ENCODE results near the gene KLF17. TPM values are rescaled to one million over a fixed set of nuclear protein-coding genes. Genes with fewer than 3 reads are reported as not detected.

Gene KLF17, protein sequence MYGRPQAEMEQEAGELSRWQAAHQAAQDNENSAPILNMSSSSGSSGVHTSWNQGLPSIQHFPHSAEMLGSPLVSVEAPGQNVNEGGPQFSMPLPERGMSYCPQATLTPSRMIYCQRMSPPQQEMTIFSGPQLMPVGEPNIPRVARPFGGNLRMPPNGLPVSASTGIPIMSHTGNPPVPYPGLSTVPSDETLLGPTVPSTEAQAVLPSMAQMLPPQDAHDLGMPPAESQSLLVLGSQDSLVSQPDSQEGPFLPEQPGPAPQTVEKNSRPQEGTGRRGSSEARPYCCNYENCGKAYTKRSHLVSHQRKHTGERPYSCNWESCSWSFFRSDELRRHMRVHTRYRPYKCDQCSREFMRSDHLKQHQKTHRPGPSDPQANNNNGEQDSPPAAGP
- total RNA-seq (2022; extraction: Qiagen RNA extraction) = 0.27 to 0.50 TPM (median 0.34 TPM) in 5 replicates

DNA sequence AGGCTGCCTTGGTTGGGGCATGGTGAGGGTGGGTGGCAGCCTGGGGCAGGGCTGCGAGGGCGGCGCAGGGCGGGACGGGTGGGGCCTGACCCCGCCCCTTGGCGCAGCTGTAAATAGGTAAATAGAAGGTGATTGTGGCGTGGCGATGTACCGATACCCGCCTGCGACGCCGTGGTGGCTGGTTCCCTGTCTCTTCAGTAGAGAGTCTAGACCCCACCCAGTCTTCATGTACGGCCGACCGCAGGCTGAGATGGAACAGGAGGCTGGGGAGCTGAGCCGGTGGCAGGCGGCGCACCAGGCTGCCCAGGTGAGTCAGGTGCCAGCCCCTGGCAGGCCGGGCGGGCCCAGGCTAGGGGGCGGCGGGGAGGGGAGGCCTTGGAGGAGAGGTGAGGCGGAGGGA, at the start of gene KLF17:
KLF17 (plus strand) TSS at position 140 of the 400 bp plus-strand sequence; CDS start at position 227, 87 bp downstream.

DNA sequence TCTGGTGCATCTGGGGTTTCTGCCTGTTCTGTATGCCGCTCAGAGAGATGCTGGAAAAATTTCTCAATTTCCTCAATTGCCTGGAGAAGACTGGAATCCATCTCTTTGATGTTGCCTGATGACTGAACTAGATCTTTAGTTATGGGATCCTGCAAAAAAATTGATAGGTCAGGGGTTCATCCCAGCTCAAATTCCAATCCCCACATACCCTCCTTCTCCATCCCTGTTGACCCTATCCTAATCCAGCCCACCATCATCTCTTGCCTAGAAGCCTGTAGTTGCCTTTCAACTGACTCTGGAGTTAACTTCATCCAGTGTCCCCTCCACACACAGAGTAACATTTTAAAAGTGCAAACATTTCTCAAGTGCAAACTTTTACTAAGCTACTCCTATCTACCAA, 22.9 kb downstream of the KLF17 start, which contains the start of gene KLF18:
KLF18 (minus strand) TSS at position 101 of the 400 bp plus-strand sequence; CDS start at position 101, 0 bp downstream.

Other genes starting within 250 kb of the KLF17 start
- 0.15 to 0.27 TPM (median 0.20 TPM) in 5 replicates for gene ARTN, start 185.0 kb upstream of the KLF17 start, total RNA-seq (2022; extraction: Qiagen RNA extraction)
- 11.6 to 17.0 TPM (median 16.1 TPM) in 5 replicates for gene IPO13, start 171.9 kb upstream of the KLF17 start, total RNA-seq (2022; extraction: Qiagen RNA extraction)
- 39.6 to 43.7 TPM (median 41.5 TPM) in 5 replicates for gene DPH2, start 148.8 kb upstream of the KLF17 start, total RNA-seq (2022; extraction: Qiagen RNA extraction)
- 96.0 to 178 TPM (median 153 TPM) in 5 replicates for gene ATP6V0B, start 143.9 kb upstream of the KLF17 start, total RNA-seq (2022; extraction: Qiagen RNA extraction)
- 46.6 to 71.8 TPM (median 68.6 TPM) in 5 replicates for gene B4GALT2, start 139.6 kb upstream of the KLF17 start, total RNA-seq (2022; extraction: Qiagen RNA extraction)
- gene CCDC24, start 127.2 kb upstream of the KLF17 start, total RNA-seq (2022; extraction: Qiagen RNA extraction) = 5.7 to 8.3 TPM (median 7.8 TPM) in 5 replicates
- gene SLC6A9, start 87.4 kb upstream of the KLF17 start, total RNA-seq (2022; extraction: Qiagen RNA extraction) = 11.9 to 17.8 TPM (median 17.0 TPM) in 5 replicates
- gene KLF18, start 22.8 kb downstream of the KLF17 start, total RNA-seq (2022; extraction: Qiagen RNA extraction) = 0.02 to 0.03 TPM in 2 of 5 replicates, not detected in the others
- 19.7 to 21.7 TPM (median 20.4 TPM) in 5 replicates for gene DMAP1, start 94.7 kb downstream of the KLF17 start, total RNA-seq (2022; extraction: Qiagen RNA extraction)
- 46.5 to 63.9 TPM (median 62.7 TPM) in 5 replicates for gene ERI3, start 236.4 kb downstream of the KLF17 start, total RNA-seq (2022; extraction: Qiagen RNA extraction)